Activated CD4-positive, alpha-beta T cell treated with anti-CD3 and anti-CD28 coated beads, Interleukin-2, amount 50 U/mL, for 24 hours (primary cell): Measurements from ENCODE around the gene LDHAL6B.

Experiments used
- DNase-seq, 2 donors: peaks; one replicate each; pipeline ENCODE4 v3.0.0-alpha.2; 2020; ENCODE audit warnings: low read depth in 1 of 2, low spot score in 1 of 2

Gene LDHAL6B

GRCh38 chr15:59176653-59177316, 29.9 kb upstream of the LDHAL6B start:
- DNase-seq: no peak

DNA sequence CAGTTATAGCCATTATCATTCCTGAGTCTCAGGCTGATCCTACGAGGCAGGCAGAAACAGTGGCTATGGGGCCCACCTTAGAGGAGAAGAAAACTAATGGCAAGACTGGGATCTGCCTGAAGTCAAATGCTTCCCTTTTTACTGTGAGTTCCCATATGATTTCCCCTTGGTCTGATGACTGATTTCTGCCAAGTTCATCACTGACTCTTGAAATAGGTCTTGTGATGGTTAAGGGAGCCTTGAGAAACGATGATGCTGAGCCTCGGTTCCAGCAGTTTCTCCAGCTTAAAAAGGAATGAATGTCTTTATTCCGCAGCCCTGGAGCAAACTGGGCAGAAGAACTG, 29.4 kb upstream of the LDHAL6B start:
- no peak for DNase-seq

GRCh38 chr15:59178151-59178695, 28.4 kb upstream of the LDHAL6B start:
- no peak for DNase-seq

- no peak for DNase-seq
Observed at GRCh38 chr15:59179717-59180116, 26.9 kb upstream of the LDHAL6B start.

GRCh38 chr15:59180945-59181600, 25.6 kb upstream of the LDHAL6B start:
- DNase-seq: no peak

GRCh38 chr15:59185725-59186124, 20.9 kb upstream of the LDHAL6B start:
- no peak for DNase-seq

- no peak for DNase-seq
Observed at GRCh38 chr15:59186501-59186900, 20.1 kb upstream of the LDHAL6B start.

DNA sequence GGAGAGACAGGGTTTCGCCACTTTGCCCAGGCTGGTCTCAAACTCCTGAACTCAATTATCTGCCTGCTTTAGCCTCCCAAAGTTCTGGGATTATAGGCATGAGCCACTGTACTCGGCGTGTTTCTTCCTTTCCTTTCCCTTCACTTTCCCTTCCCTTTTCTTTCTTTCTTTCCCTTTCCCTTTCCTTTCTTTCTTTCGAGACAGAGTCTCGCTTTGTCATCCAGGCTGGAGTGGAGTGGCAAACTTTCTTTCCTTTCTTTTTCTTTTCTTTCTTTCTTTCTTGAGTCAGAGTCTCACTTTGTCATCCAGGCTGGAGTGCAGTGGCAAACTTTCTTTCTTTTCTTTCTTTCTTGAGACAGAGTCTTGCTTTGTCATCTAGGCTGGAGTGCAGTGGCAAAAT, 17.4 kb upstream of the LDHAL6B start:
- no peak for DNase-seq

- DNase-seq: no peak
Observed at GRCh38 chr15:59190291-59190690, 16.4 kb upstream of the LDHAL6B start.

GRCh38 chr15:59191855-59192237, 14.8 kb upstream of the LDHAL6B start:
- no peak for DNase-seq

DNA sequence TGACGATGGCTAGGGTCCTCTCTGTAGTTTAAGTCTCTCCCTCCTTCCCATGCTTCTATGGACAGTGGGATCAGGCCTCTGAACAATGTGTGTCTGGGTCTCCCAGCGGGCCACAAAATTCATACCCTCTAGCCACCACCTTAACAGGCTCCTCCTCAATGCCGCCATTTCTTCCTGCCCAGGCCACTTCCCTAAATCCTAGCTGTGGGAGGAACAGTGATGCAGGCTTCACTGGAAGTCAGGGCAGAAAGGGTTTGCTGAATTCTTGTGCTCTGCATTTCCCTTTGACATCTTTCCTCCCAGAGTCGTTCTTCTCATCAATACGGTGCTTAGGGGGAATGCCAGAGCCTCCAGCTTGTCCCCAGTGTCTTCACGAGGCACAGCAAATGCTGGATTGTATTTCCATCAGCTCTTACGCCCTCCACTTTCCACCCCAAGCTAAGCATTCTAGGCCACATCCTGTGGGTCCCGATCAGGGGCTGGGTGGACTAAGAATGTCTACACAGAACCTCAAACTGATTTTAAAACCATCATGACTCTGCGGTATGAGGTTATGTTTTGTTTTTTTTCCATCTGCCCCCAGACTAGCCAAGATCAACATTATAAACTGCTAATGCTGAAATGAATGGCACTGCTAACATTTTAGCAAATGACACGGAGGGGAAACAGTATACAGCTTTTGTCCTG, 11.9 kb upstream of the LDHAL6B start:
- DNase-seq: no peak

DNA sequence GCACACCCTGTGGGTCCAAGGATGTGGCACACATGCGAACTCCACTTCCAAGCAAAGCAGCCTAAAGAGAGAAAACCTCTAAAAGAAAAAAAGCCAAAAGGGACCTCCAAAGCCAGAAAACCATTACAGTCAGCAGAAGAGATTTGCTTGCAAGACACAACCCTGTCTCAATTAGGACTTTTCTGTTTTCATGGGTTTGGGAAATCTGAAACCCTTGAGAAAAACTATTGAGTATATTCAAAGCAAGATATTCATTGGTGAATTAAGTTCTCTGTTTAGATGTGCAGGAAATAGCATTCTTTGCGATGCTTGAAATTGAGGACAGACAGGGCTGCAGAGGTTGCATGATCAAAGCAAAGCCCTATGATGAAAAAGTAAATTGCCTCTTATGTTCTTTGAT, 10.2 kb upstream of the LDHAL6B start:
- no peak for DNase-seq

GRCh38 chr15:59197454-59197853, 9.2 kb upstream of the LDHAL6B start:
- DNase-seq: no peak

DNA sequence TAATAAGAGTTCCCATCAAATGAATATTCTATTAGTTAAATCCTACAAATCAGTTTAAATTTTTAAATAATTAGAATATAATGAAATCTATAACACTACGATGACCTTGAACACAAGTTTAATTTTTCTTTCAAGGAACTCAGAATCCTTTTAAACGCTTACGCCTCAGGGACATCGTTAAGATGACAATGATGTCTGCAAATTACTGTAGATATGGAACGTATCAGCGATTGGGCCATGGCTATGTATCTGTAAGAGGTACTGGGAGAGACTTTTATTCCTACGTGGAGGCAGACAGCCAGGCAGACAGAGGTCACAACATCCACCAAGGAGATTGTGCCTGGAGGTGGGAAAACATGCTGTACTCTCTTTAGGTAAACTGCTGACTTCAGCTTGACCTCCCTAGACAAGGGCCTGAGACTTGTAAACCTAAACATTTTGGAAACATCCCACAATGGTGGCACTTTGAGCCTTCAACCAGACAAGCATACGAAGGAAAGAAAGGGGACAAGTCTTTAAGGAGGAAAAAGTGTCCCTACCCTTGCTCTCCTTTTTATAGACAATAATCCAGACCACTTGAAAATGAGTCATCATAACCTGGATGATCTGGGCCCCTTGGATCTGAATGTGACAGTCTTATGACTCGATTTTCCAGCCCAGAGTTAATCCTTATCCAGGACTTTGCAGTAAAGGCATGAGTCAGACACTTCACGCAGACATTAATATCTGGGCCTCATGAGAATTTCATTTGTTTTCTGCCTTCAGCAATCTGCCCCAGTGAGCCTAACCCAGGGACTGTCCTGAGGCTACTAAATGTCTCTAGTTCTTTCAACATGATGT, 6.8 kb upstream of the LDHAL6B start:
- no peak for DNase-seq

DNA sequence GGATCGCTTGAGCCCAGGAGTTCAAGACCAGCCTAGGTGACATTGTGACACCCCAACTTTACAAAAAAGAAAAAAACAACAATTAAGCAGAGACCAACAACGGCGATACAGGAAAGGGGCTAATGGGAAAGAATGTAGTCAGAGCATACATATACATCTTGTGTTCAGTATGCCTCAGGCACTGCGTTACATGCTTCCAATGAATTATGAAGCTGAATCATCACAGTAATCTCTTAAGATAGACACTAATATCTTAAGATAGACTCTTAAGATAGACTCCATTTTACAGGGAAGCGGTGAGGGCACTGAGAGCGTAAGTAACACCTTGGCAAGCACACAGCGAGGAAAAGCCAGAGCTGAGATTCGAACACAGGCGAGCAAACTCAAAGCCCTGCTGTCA, 6.1 kb upstream of the LDHAL6B start:
- DNase-seq: no peak

- DNase-seq: no peak
Observed at GRCh38 chr15:59203008-59203407, 3.6 kb upstream of the LDHAL6B start.

DNA sequence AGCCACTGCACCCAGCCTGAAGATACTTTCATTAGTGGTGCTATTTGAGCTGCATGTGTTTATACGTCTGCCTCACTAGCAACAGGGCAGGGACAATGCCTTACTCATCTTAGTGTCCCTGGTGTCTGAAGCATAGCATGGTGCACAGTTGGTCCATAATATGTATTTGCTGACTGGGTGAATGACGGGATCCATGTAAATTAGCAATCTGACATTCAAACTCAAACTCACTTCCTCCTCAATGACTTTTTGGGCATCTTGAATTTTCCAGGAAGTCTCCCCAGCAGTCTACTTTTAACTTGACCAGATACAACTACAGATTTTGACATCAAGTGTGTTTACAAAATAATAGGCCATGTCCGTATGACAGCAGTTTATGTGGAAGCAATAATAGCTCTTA, 3.0 kb upstream of the LDHAL6B start:
- no peak for DNase-seq

- no peak for DNase-seq
Observed at GRCh38 chr15:59205839-59206622, 612 bp upstream of the LDHAL6B start.

DNA sequence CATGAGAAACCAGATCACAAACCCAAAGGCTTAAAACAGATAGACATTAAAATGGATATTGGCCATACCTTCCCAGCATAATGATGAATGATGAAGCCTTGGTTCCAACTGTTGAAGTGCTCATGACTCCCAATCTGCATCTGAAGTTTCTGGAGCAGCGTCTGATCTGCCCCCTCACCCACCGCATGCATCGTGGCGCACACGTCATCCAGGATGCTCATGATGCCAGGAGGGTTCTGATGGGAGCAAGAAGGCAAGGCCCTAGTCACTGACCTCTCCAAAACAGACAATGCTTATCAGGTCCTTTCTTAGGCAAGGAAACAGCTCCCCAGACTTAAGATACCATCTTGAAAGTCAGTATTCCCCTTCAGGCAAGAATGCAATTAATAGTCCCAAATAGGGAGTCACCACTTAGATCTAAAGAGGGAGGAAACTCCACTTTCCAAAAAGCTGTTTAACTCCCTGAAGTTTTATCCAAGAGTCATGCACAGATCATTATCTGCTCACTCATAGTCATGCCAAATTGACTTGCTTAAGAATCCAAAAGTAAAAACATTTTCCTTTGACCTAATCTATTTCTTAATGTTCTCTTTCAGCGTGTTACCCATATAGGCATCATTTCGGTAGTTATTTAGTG, 2.1 kb downstream of the LDHAL6B start:
- no peak for DNase-seq

DNA sequence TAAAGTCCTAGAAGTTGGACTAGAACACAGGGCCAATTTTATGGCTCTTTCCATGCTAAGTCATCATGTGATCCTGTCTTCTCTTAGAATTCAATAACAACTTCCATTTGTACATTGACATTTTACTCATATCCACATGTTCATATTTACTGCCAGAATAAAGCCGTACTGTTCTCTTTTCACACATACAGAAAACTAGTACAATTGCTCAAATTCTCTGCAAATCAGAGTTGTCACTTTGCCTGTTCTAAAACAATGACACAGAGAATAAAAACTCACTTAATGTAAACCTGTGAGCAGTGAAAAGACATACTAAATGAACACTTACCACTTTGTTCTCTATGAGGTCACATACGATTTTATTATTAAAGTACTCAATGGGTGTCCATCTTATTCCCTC, 3.5 kb downstream of the LDHAL6B start:
- DNase-seq: no peak
